Common myeloid progenitor, CD34-positive (primary cell): Measurements from ENCODE around the gene TENM4.

Experiments
- CTCF ChIA-PET: fragments of 350-600 bp; sonication (Branson Sonifier 250); formaldehyde crosslinking; loops from one replicate; lab custom pipeline; 2021; ENCODE audit warnings: antibody characterized with exemption; lab: Charles Lee
- POLR2A ChIA-PET: fragments of 350-600 bp; sonication (Branson Sonifier 250); formaldehyde crosslinking; loops from one replicate; lab custom pipeline; 2021; ENCODE audit warnings: antibody characterized with exemption; lab: Charles Lee
- DNase-seq, 3 donors: peaks; one replicate each; pipeline versions ENCODE4 v3.0.0 to v3.0.0-alpha.2; 2013
- H3K27ac ChIP-seq, 2 experiments: 1 replicate in 1 of 2; 2 replicates in 1 of 2; pipeline ENCODE4 v1.7.0; 2013; ENCODE audit warnings: inconsistent platforms in 2 of 2, low read length in 2 of 2, mild to moderate bottlenecking in 2 of 2, low read depth in 1 of 2, moderate library complexity in 1 of 2; ENCODE audit not compliant: severe bottlenecking in 2 of 2, insufficient read depth in 1 of 2, poor library complexity in 1 of 2
- H3K27me3 ChIP-seq, 5 experiments: replicated peaks in 2 of 5; 1 replicate in 3 of 5; 2 replicates in 2 of 5; pipeline versions ENCODE4 v1.6.1 to v1.7.0; 2013; ENCODE audit warnings: low read length in 4 of 5, mild to moderate bottlenecking in 2 of 5, moderate library complexity in 2 of 5, inconsistent platforms in 1 of 5; ENCODE audit not compliant: insufficient read depth in 5 of 5, control insufficient read depth in 4 of 5
- H3K36me3 ChIP-seq, 4 experiments: 1 replicate in 2 of 4; 2 replicates in 2 of 4; pipeline versions ENCODE4 v1.6.1 to v1.7.0; 2013; ENCODE audit warnings: low read length in 3 of 4, control low read depth in 1 of 4, mild to moderate bottlenecking in 1 of 4; ENCODE audit not compliant: control insufficient read depth in 4 of 4, insufficient read depth in 4 of 4
- H3K4me1 ChIP-seq, 4 experiments: 1 replicate in 3 of 4; 2 replicates in 1 of 4; pipeline versions ENCODE4 v1.6.1 to v1.7.1; 2013; ENCODE audit warnings: low read length in 3 of 4, mild to moderate bottlenecking in 3 of 4, control low read depth in 1 of 4, inconsistent platforms in 1 of 4, moderate library complexity in 1 of 4; ENCODE audit not compliant: control insufficient read depth in 4 of 4, insufficient read depth in 4 of 4; ENCODE audit errors: control extremely low read depth in 1 of 4
- H3K4me3 ChIP-seq, 7 experiments: 1 replicate in 4 of 7; 2 replicates in 3 of 7; pipeline versions ENCODE4 v1.5.1 to v1.7.0; 2013; ENCODE audit warnings: mild to moderate bottlenecking in 7 of 7, low read length in 6 of 7, moderate library complexity in 6 of 7, inconsistent platforms in 2 of 7, low read depth in 2 of 7, control low read depth in 1 of 7; ENCODE audit not compliant: insufficient read depth in 4 of 7, control insufficient read depth in 1 of 7; ENCODE audit errors: extremely low read depth in 1 of 7
- H3K9me3 ChIP-seq, 5 experiments: 1 replicate in 4 of 5; 2 replicates in 1 of 5; pipeline versions ENCODE4 v1.6.1 to v1.7.1; 2013; ENCODE audit warnings: low read length in 4 of 5, mild to moderate bottlenecking in 2 of 5, inconsistent platforms in 1 of 5, low read depth in 1 of 5, moderate library complexity in 1 of 5; ENCODE audit not compliant: control insufficient read depth in 4 of 5, insufficient read depth in 2 of 5; ENCODE audit errors: control extremely low read depth in 1 of 5
- WGBS: methylation state at CpG from one replicate; pipeline ENCODE4 v1.1.5; 2013; ENCODE audit not compliant: insufficient coverage; 5-methylcytosine and 5-hydroxymethylcytosine counted together

TENM4 gene

GRCh38 chr11:79050786-79051185, 390.0 kb downstream of the TENM4 start:
- H3K9me3 ChIP-seq, result no peaks in the 10 kb centered on the region
- POLR2A ChIA-PET, result no interaction called here
- peaks cover 2 to 80% (median 28%) of the 10 kb centered on the region in 5 experiments for H3K27me3 ChIP-seq
- CTCF ChIA-PET, result interaction anchor here (0.7 kb wide), 1 partner anchor 14 kb away, joined by 3 read pairs; no protein-coding TSS in a partner anchor
- no peaks in the 10 kb centered on the region for H3K36me3 ChIP-seq
- no peaks in the 10 kb centered on the region for H3K4me1 ChIP-seq
- no peak overlapping the region for H3K4me3 ChIP-seq
- 44% methylated on average over 2 of the region's 3 CpGs for WGBS
- DNase-seq, result no peak
- no peak overlapping the region for H3K27ac ChIP-seq

DNA sequence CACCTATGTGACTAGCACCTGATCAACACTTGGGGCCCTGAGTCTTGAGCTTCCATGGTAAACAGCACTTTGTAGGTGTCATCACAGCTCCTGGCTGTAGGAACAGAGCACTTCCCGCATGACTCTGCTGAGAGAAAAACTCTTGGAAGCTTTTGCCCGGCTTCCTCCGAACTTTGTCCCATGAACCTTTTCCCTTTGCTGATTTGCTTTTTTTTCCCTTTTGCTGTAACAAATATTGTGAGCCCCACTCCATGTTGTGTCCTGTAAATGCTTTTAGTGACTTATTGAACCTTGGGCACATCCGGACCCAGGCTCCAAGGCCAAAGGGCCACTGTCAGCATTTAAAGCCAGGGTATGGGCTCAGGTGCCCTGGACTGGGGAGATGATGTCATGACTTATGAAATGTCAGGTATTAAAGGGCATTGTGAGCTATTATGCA, 391.1 kb downstream of the TENM4 start:
- no peaks in the 10 kb centered on the region for H3K4me1 ChIP-seq
- no peak for DNase-seq
- H3K27me3 ChIP-seq, result peaks cover 2 to 88% (median 30%) of the 10 kb centered on the region in 5 experiments
- 100% methylated on average over 2 of the region's 4 CpGs for WGBS
- H3K9me3 ChIP-seq, result no peaks in the 10 kb centered on the region
- no peak overlapping the region for H3K4me3 ChIP-seq
- CTCF ChIA-PET, result no interaction called here
- H3K27ac ChIP-seq, result no peak overlapping the region
- H3K36me3 ChIP-seq, result no peaks in the 10 kb centered on the region
- POLR2A ChIA-PET, result interaction anchor here (0.6 kb wide), 1 partner anchor 1940 kb away, joined by 3 read pairs; no protein-coding TSS in a partner anchor

GRCh38 chr11:79047980-79048379, 392.9 kb downstream of the TENM4 start:
- DNase-seq, result no peak
- Histone ChIP-seq H3K36me3 (no peaks in the 10 kb centered on the region), H3K9me3 (peaks cover 0 to under 1% (median 0%) of the 10 kb centered on the region in 5 experiments), H3K27ac (no peak overlapping the region), H3K4me3 (no peak overlapping the region), H3K4me1 (no peaks in the 10 kb centered on the region), H3K27me3 (peaks cover 0 to 90% (median 29%) of the 10 kb centered on the region in 5 experiments)
- POLR2A ChIA-PET, result no interaction called here
- no CpG with 5 or more reads among the region's 1 CpG for WGBS
- CTCF ChIA-PET, result no interaction called here

DNA sequence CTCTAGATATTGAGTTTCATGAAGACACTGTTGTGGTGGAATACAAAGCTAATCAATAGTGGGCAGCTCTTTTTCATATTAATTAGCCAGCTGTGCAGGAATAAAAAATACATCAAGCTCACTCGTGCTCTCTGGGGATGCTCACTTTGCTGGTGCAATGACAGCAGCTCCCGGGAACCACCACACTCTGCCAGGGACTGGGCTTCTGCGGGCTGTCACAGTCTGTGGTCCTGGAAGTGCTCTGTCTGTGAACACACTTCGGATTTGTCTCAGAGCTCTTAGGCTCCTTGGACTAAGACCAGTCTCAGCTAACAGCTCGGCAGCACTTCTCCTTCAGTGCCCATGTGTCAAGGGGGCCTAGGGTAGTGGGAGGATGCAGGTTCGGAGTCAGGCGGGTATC, 393.5 kb downstream of the TENM4 start:
- Histone ChIP-seq H3K4me1 (no peaks in the 10 kb centered on the region), H3K4me3 (no peak overlapping the region), H3K9me3 (peaks cover 0 to 3% (median 0%) of the 10 kb centered on the region in 5 experiments), H3K27ac (no peak overlapping the region), H3K27me3 (peaks cover 0 to 91% (median 30%) of the 10 kb centered on the region in 5 experiments), H3K36me3 (no peaks in the 10 kb centered on the region)
- no peak for DNase-seq
- CTCF ChIA-PET, result interaction anchor here (0.7 kb wide), 1 partner anchor 240 kb away, joined by 3 read pairs; no protein-coding TSS in a partner anchor
- 90% methylated on average over 6 of the region's 7 CpGs for WGBS
- POLR2A ChIA-PET, result interaction anchor here (0.6 kb wide), 1 partner anchor 12 kb away, joined by 6 read pairs; no protein-coding TSS in a partner anchor

GRCh38 chr11:79046366-79046765, 394.5 kb downstream of the TENM4 start:
- H3K9me3 ChIP-seq, result peaks cover 0 to 4% (median 2%) of the 10 kb centered on the region in 5 experiments
- WGBS, result 75% methylated on average over 3 of the region's 3 CpGs
- ChIA-PET CTCF (no interaction called here), POLR2A (no interaction called here)
- H3K36me3 ChIP-seq, result no peaks in the 10 kb centered on the region
- H3K4me3 ChIP-seq, result no peak overlapping the region
- DNase-seq, result no peak
- no peaks in the 10 kb centered on the region for H3K4me1 ChIP-seq
- no peak overlapping the region for H3K27ac ChIP-seq
- H3K27me3 ChIP-seq, result peaks cover 0 to 94% (median 35%) of the 10 kb centered on the region in 5 experiments

- ChIA-PET CTCF (interaction anchor here (0.7 to 1.4 kb wide), 2 partner anchors 8 to 252 kb away, joined by 4 read pairs; no protein-coding TSS in a partner anchor), POLR2A (no interaction called here)
- Histone ChIP-seq H3K27me3 (peaks cover 0 to 94% (median 33%) of the 10 kb centered on the region in 5 experiments), H3K27ac (no peak overlapping the region), H3K4me3 (no peak overlapping the region), H3K36me3 (no peaks in the 10 kb centered on the region), H3K9me3 (peaks cover 0 to 4% (median 2%) of the 10 kb centered on the region in 5 experiments), H3K4me1 (no peaks in the 10 kb centered on the region)
- 91% methylated on average over 4 of the region's 6 CpGs for WGBS
- DNase-seq, result no peak
Measured at GRCh38 chr11:79045800-79046304, 395.0 kb downstream of the TENM4 start.

- no peaks in the 10 kb centered on the region for H3K36me3 ChIP-seq
- H3K4me3 ChIP-seq, result no peak overlapping the region
- peaks cover 0 to 95% (median 32%) of the 10 kb centered on the region in 5 experiments for H3K27me3 ChIP-seq
- DNase-seq, result no peak
- no peaks in the 10 kb centered on the region for H3K4me1 ChIP-seq
- no peak overlapping the region for H3K27ac ChIP-seq
- ChIA-PET POLR2A (no interaction called here), CTCF (interaction anchor here (0.7 to 1.4 kb wide), 3 partner anchors 8 to 252 kb away, joined by 3 to 4 read pairs (median 4); no protein-coding TSS in a partner anchor)
- H3K9me3 ChIP-seq, result peaks cover 0 to 4% (median 2%) of the 10 kb centered on the region in 5 experiments
- WGBS, result 80% methylated on average over 8 of the region's 10 CpGs
Measured at GRCh38 chr11:79045018-79045799, 395.6 kb downstream of the TENM4 start.
